ENCODE measurements around the gene LETM1. TPM values are rescaled to one million over a fixed set of nuclear protein-coding genes. Genes with fewer than 3 reads are reported as not detected.

The LETM1 gene
- total RNA-seq, 1 experiment from 2014 or later: 63.9 TPM

DNA sequence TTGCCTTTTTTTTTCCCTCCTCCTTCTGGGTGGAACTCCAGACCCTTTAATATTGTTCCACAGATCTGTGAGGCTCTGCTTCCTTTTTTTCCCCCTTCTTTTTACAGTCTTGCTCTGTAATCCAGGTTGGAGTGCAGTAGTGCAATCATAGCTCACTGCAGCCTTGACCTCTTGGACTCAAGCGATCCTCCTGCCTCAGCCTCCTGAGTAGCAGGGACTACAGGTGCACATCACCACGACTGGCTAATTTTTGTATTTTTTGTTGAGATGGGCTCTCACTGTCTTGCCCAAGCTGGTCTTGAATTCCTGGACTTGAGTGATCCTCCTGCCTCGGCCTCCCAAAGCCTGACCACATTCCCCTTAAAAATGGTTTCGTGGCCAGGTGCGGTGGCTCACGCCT, 42.1 kb upstream of the LETM1 start:
- H3K4me3 ChIP-seq (ENCODE audit: low read depth, low read length): no peak overlapping the region
- CTCF ChIA-PET: interaction anchor here (0.6 to 1.7 kb wide), 4 partner anchors 11 to 122 kb away, joined by 3 to 7 read pairs (median 4); no protein-coding TSS in a partner anchor
- Mint-ChIP-seq H3K27ac (ENCODE audit: unreplicated experiment) (peak overlapping the region; percentile 46), H3K36me3 (ENCODE audit: insufficient read depth, unreplicated experiment) (peaks cover 49% of the 10 kb centered on the region), H3K9me3 (ENCODE audit: unreplicated experiment) (no peaks in the 10 kb centered on the region), H3K27me3 (ENCODE audit: insufficient read depth, unreplicated experiment) (no peaks in the 10 kb centered on the region), H3K4me1 (ENCODE audit: low read depth, unreplicated experiment) (peaks cover 8% of the 10 kb centered on the region), H3K4me3 (ENCODE audit: unreplicated experiment) (no peak overlapping the region)
- TF ChIP-seq, protein P1, sequence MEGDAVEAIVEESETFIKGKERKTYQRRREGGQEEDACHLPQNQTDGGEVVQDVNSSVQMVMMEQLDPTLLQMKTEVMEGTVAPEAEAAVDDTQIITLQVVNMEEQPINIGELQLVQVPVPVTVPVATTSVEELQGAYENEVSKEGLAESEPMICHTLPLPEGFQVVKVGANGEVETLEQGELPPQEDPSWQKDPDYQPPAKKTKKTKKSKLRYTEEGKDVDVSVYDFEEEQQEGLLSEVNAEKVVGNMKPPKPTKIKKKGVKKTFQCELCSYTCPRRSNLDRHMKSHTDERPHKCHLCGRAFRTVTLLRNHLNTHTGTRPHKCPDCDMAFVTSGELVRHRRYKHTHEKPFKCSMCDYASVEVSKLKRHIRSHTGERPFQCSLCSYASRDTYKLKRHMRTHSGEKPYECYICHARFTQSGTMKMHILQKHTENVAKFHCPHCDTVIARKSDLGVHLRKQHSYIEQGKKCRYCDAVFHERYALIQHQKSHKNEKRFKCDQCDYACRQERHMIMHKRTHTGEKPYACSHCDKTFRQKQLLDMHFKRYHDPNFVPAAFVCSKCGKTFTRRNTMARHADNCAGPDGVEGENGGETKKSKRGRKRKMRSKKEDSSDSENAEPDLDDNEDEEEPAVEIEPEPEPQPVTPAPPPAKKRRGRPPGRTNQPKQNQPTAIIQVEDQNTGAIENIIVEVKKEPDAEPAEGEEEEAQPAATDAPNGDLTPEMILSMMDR (IDR thresholded peaks at IDR 0.05; ENCODE audit: insufficient read depth in 1 of 2, low read depth in 1 of 2, low read length in 1 of 2, severe bottlenecking in 1 of 2, unreplicated experiment in 1 of 2): no peak
- H3K9me3 ChIP-seq: no peaks in the 10 kb centered on the region
- no peak for DNase-seq
- intact Hi-C loops (cut with micrococcal nuclease; ENCODE audit: unreplicated experiment): loop anchor here (2.0 kb wide), 1 partner anchor 27 kb away; the partner anchor contains the start of gene NSD2
- BruUV-seq (replicated peaks): no TSS peak
- POLR2A ChIA-PET: no interaction called here
- peaks cover 3% of the 10 kb centered on the region for H3K36me3 ChIP-seq (ENCODE audit: control insufficient read depth, insufficient read depth, low read length)
- H3K27me3 ChIP-seq (replicated peaks; ENCODE audit: control insufficient read depth, insufficient read depth, low read length): no peaks in the 10 kb centered on the region
- peaks cover 16% of the 10 kb centered on the region for H3K4me1 ChIP-seq

DNA sequence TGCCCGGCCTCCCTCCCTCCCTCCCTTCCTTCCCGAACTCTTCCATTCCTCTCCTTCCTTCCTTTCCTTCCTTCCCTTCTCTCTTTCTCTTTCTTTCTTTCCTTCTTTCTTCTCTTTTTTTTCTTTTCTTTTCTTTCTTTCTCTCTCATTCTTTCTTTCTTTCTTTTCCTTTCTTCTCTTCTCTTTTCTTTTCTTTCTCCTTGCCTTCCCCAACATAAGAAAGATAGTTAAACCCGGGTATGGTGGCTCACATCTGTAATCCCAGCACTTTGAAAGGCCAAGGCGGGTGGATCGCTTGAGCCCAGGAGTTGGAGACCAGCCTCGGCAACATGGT, 40.7 kb upstream of the LETM1 start:
- POLR2A ChIA-PET: no interaction called here
- CTCF ChIA-PET: no interaction called here

DNA sequence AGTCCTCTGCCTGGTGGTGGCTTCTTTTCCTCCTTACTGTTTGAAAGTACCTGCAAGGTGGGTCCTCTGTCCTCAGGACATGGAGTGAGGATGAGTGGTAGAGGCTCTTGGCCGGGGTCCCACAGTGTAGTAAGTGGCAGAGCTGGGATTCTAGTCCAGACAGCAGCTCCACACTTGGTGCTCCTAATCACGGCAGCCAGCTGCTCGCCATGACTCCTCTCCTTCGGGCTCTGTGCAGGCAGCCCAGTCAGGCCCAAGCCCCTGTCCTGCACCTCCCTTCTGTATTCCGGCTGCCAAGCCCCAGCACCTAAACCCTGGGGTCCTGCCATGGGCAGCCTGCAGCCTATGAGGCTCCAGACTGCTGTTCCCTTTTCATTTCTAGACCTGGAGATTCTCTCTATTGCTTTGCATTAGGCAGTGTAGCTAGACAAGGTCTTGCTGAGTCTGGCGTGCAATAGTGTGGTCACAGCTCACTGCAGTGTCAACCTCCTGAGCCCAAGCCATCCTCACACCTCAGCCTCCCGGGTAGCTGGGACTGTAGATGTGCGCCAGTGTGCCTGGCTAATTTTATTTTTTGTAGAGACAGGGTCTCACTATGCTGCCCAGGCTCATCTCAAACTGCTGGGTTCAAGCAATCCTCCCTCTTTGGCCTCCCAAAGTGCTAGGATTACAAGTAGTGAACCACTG, 40.2 kb upstream of the LETM1 start:
- Mint-ChIP-seq H3K36me3 (ENCODE audit: insufficient read depth, unreplicated experiment) (peaks cover 37% of the 10 kb centered on the region), H3K9me3 (ENCODE audit: unreplicated experiment) (no peaks in the 10 kb centered on the region), H3K4me1 (ENCODE audit: low read depth, unreplicated experiment) (peaks cover 8% of the 10 kb centered on the region), H3K27me3 (ENCODE audit: insufficient read depth, unreplicated experiment) (no peaks in the 10 kb centered on the region), H3K4me3 (ENCODE audit: unreplicated experiment) (no peak overlapping the region), H3K27ac (ENCODE audit: unreplicated experiment) (no peak overlapping the region)
- no peaks in the 10 kb centered on the region; the same call in none of the 2 replicates for H3K36me3 ChIP-seq (ENCODE audit: control insufficient read depth, insufficient read depth, low read length)
- no peaks in the 10 kb centered on the region for H3K27me3 ChIP-seq (replicated peaks; ENCODE audit: control insufficient read depth, insufficient read depth, low read length)
- peaks cover 16% of the 10 kb centered on the region for H3K4me1 ChIP-seq
- TF ChIP-seq, protein P1 (IDR thresholded peaks at IDR 0.05; ENCODE audit: insufficient read depth in 1 of 2, low read depth in 1 of 2, low read length in 1 of 2, severe bottlenecking in 1 of 2, unreplicated experiment in 1 of 2): no peak
- no peaks in the 10 kb centered on the region for H3K9me3 ChIP-seq
- CTCF ChIA-PET: no interaction called here
- POLR2A ChIA-PET: no interaction called here
- intact Hi-C loops (cut with micrococcal nuclease; ENCODE audit: unreplicated experiment): no loop called here
- no peak for DNase-seq
- no peak overlapping the region for H3K4me3 ChIP-seq (ENCODE audit: low read depth, low read length)
- BruUV-seq (replicated peaks): no TSS peak

More for the DNA sequence above, 40.7 kb upstream of the LETM1 start:
- peaks cover 42% of the 10 kb centered on the region for H3K36me3 Mint-ChIP-seq (ENCODE audit: insufficient read depth, unreplicated experiment)
- TF ChIP-seq, protein P1 (IDR thresholded peaks at IDR 0.05; ENCODE audit: insufficient read depth in 1 of 2, low read depth in 1 of 2, low read length in 1 of 2, severe bottlenecking in 1 of 2, unreplicated experiment in 1 of 2): no peak
- H3K36me3 ChIP-seq (ENCODE audit: control insufficient read depth, insufficient read depth, low read length): peaks cover 1% of the 10 kb centered on the region
- intact Hi-C loops (cut with micrococcal nuclease; ENCODE audit: unreplicated experiment): no loop called here
- H3K4me1 ChIP-seq: peaks cover 16% of the 10 kb centered on the region
- no peak for DNase-seq
- no peaks in the 10 kb centered on the region for H3K27me3 Mint-ChIP-seq (ENCODE audit: insufficient read depth, unreplicated experiment)
- no TSS peak for BruUV-seq (replicated peaks)
- no peak overlapping the region for H3K4me3 Mint-ChIP-seq (ENCODE audit: unreplicated experiment)
- no peak overlapping the region for H3K27ac Mint-ChIP-seq (ENCODE audit: unreplicated experiment)
- H3K9me3 Mint-ChIP-seq (ENCODE audit: unreplicated experiment): no peaks in the 10 kb centered on the region
- peaks cover 8% of the 10 kb centered on the region for H3K4me1 Mint-ChIP-seq (ENCODE audit: low read depth, unreplicated experiment)
- H3K27me3 ChIP-seq (replicated peaks; ENCODE audit: control insufficient read depth, insufficient read depth, low read length): no peaks in the 10 kb centered on the region
- no peak overlapping the region for H3K4me3 ChIP-seq (ENCODE audit: low read depth, low read length)
- H3K9me3 ChIP-seq: no peaks in the 10 kb centered on the region
